Osteoblast (primary cell): Measurements from ENCODE around the gene DACH1. TPM values are rescaled to one million over a fixed set of nuclear protein-coding genes. Genes with fewer than 3 reads are reported as not detected.

ENCODE experiments used
- DNase-seq: peaks from one replicate; pipeline ENCODE4 v3.0.0; 2011; ENCODE audit warnings: low spot score, mixed read lengths; ENCODE audit not compliant: insufficient read length; ENCODE audit errors: missing footprints
- H2AFZ ChIP-seq: 2 replicates; pipeline ENCODE4 v1.6.0; 2011; ENCODE audit warnings: mild to moderate bottlenecking, low read length
- H3K27ac ChIP-seq: 2 replicates; pipeline ENCODE4 v1.5.1; 2011; ENCODE audit warnings: mild to moderate bottlenecking, low read depth, low read length, moderate library complexity
- H3K27me3 ChIP-seq: 2 replicates; pipeline ENCODE4 v1.6.0; 2012; ENCODE audit warnings: mild to moderate bottlenecking, control low read depth, inconsistent platforms, low read length, moderate library complexity; ENCODE audit not compliant: insufficient read depth
- H3K36me3 ChIP-seq: 2 replicates; pipeline ENCODE4 v1.5.1; 2011; ENCODE audit warnings: mild to moderate bottlenecking, low read length, control low read depth, moderate library complexity; ENCODE audit not compliant: insufficient read depth
- H3K4me1 ChIP-seq: 2 replicates; pipeline ENCODE4 v1.5.1; 2011; ENCODE audit warnings: mild to moderate bottlenecking, low read length, control low read depth, moderate library complexity; ENCODE audit not compliant: insufficient read depth
- H3K4me2 ChIP-seq: 2 replicates; pipeline ENCODE4 v1.6.0; 2011; ENCODE audit warnings: mild to moderate bottlenecking, low read length; ENCODE audit not compliant: insufficient read depth
- H3K4me3 ChIP-seq: fragments of 200-600 bp; sonication (generic); 3 replicates; pipeline ENCODE4 v1.5.1; 2012; ENCODE audit warnings: mild to moderate bottlenecking, low read length, inconsistent platforms; ENCODE audit not compliant: insufficient read depth
- H3K79me2 ChIP-seq: 2 replicates; pipeline ENCODE4 v1.6.0; 2012; ENCODE audit warnings: mild to moderate bottlenecking, low read length, control low read depth, inconsistent platforms; ENCODE audit not compliant: insufficient read depth
- H3K9me3 ChIP-seq: 2 replicates; pipeline ENCODE4 v1.5.1; 2011; ENCODE audit warnings: low read depth, low read length, control low read depth
- H4K20me1 ChIP-seq: 2 replicates; pipeline ENCODE4 v1.6.0; 2012; ENCODE audit warnings: mild to moderate bottlenecking, low read length, control low read depth; ENCODE audit not compliant: insufficient read depth
- total RNA-seq: library from RNA; depleted of rRNA; stranded (reverse); fragments of >200 nt; gene quantifications from 2 replicates; pipeline ENCODE4 v1.2.3, GENCODE V29; 2012
- TF ChIP-seq, protein P1 (sequence below): IDR thresholded peaks from 2 replicates; pipeline ENCODE4 v1.5.1; 2011; ENCODE audit warnings: mild to moderate bottlenecking, low read depth, low read length, moderate library complexity; ENCODE audit errors: extremely low read depth

The DACH1 gene
- total RNA-seq, 1 donor, result not detected

DNA sequence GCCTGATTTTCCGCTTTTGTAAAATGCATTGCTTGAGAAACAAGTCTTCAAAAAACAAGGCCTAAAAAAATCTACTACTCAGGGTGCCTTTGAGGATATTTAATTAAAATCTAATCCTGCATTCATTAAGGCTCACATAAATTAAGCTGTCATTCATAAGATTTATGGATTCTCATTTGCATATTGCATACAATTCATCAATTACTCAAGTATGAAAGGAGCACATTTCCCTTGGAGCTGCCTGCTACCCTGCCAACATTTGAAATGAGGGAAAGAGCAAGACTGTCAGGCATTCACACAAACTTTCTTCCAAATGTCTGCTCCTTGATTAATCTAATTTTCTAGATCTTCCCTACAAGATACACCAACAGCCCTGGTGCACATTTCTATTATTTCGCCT is 140.0 kb downstream of the DACH1 start:
- TF ChIP-seq, protein P1, sequence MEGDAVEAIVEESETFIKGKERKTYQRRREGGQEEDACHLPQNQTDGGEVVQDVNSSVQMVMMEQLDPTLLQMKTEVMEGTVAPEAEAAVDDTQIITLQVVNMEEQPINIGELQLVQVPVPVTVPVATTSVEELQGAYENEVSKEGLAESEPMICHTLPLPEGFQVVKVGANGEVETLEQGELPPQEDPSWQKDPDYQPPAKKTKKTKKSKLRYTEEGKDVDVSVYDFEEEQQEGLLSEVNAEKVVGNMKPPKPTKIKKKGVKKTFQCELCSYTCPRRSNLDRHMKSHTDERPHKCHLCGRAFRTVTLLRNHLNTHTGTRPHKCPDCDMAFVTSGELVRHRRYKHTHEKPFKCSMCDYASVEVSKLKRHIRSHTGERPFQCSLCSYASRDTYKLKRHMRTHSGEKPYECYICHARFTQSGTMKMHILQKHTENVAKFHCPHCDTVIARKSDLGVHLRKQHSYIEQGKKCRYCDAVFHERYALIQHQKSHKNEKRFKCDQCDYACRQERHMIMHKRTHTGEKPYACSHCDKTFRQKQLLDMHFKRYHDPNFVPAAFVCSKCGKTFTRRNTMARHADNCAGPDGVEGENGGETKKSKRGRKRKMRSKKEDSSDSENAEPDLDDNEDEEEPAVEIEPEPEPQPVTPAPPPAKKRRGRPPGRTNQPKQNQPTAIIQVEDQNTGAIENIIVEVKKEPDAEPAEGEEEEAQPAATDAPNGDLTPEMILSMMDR, result no peak
- Histone ChIP-seq H2AFZ (no peak overlapping the region), H3K27me3 (no peaks in the 10 kb centered on the region), H3K4me3 (no peak overlapping the region), H3K79me2 (no peaks in the 10 kb centered on the region), H3K4me2 (no peak overlapping the region), H3K36me3 (no peaks in the 10 kb centered on the region), H3K9me3 (no peaks in the 10 kb centered on the region), H4K20me1 (no peaks in the 10 kb centered on the region), H3K4me1 (no peaks in the 10 kb centered on the region), H3K27ac (no peak overlapping the region)
- DNase-seq, result no peak

DNA sequence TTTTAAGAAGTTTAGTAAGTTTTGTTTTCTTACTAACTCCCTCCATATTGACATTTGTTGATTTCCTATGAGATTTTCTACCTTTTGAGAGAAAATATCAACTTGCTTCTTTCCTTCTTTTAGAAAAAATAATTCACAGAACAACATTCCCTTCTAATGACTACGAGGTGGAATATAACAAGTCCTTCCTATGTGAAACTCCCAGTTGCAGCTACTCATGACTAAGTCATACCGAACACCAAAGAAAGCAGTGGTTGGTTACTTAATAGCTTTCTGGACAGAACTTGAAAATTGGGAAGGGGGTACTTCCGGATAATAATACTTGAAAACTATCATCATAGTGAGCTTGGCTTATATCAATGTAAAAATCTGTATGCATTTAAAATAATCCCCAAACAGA is 144.8 kb downstream of the DACH1 start:
- Histone ChIP-seq H2AFZ (no peak overlapping the region), H3K27ac (no peak overlapping the region), H3K36me3 (no peaks in the 10 kb centered on the region), H3K4me1 (no peaks in the 10 kb centered on the region), H3K27me3 (no peaks in the 10 kb centered on the region), H3K4me2 (no peak overlapping the region), H4K20me1 (no peaks in the 10 kb centered on the region), H3K9me3 (no peaks in the 10 kb centered on the region), H3K4me3 (no peak overlapping the region), H3K79me2 (no peaks in the 10 kb centered on the region)
- DNase-seq, result no peak
- TF ChIP-seq, protein P1, result no peak

DNA sequence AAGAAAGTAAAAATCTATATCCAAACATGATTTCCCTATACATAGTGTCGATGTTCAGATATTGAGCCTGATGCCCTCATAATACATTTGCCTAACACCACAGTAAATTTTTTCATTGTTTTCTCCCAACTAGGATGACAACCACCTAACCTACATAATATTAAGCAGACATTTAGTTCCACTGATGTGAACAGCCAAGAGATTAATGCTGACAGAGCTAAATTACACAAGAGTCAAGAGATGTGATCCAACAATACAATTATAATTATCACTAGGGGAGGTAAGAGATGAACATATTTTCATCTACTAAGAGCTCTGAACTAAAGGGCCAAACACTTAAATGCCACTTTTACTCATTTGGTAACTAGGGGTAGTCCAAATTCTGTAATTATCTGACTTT is 145.9 kb downstream of the DACH1 start:
- Histone ChIP-seq H3K4me3 (no peak overlapping the region), H2AFZ (no peak overlapping the region), H3K79me2 (no peaks in the 10 kb centered on the region), H4K20me1 (no peaks in the 10 kb centered on the region), H3K4me2 (no peak overlapping the region), H3K27ac (no peak overlapping the region), H3K9me3 (no peaks in the 10 kb centered on the region), H3K36me3 (no peaks in the 10 kb centered on the region), H3K4me1 (no peaks in the 10 kb centered on the region), H3K27me3 (no peaks in the 10 kb centered on the region)
- TF ChIP-seq, protein P1, result no peak
- no peak for DNase-seq

DNA sequence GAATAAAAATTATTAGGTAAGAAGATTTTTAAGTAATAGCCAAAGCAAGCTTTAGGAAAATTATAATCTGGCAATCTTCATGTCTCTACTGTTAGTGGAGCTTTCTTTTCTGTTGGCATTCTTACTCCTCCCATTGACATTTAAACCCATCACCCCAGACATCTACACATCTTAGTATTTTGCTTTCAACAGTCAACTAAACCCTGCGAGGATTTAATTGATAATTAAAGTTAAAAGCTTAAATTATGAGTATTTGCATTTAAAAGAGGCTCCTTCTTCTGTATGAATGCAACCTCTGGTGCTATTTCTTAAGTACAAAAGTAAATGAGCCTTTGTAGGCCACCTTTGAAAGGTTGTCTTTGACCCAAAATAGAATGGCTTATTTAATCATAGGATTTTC is 148.1 kb downstream of the DACH1 start:
- TF ChIP-seq, protein P1, result no peak
- Histone ChIP-seq H3K27me3 (no peaks in the 10 kb centered on the region), H2AFZ (no peak overlapping the region), H3K9me3 (no peaks in the 10 kb centered on the region), H3K4me2 (no peak overlapping the region), H3K4me3 (no peak overlapping the region), H3K4me1 (no peaks in the 10 kb centered on the region), H4K20me1 (no peaks in the 10 kb centered on the region), H3K27ac (no peak overlapping the region), H3K36me3 (no peaks in the 10 kb centered on the region), H3K79me2 (no peaks in the 10 kb centered on the region)
- DNase-seq, result no peak
